Left cardiac atrium (tissue), 4 donors: ENCODE data around the gene FBXL17. TPM values are rescaled to one million over a fixed set of nuclear protein-coding genes. Genes with fewer than 3 reads are reported as not detected.

Experiments
- ATAC-seq, 2 donors: fragments of 200-7000 bp; cut with Tn5 transposase; one replicate each; pipeline ENCODE4 v1.9.1; 2020; ENCODE audit warnings: mild to moderate bottlenecking in 2 of 2, moderate library complexity in 2 of 2
- DNase-seq: peaks from one replicate; pipeline ENCODE4 v3.0.0-alpha.2; 2020
- intact Hi-C, 2 donors: fragments of 100-400 bp; cut with DNase I; formaldehyde crosslinking; loops; one replicate each; pipeline versions ENCODE4 v1.14.1 to v1.15.1; 2022 to 2023
- total RNA-seq, 2 donors: library from RNA; stranded (reverse); fragmentation: NEBNext Ultra II Directional; extraction: Animal tissue kit (Norgen Biotek cat#: 25700); gene quantifications; one replicate each; pipeline ENCODE4 v1.2.1, GENCODE V29; 2021
- donor health status: DM: no; HTN: yes; CAD: no.
- donor health status: DM: no; HTN: yes; CAD: no; lungs with severe emphysema.
- donor health status: DM: yes; HTN: yes; CAD: no.
- donor health status: Dilated cardiomyopathy.

Gene FBXL17
- total RNA-seq, 2 donors from 2014 or later, result 25.0 to 32.9 TPM

DNA sequence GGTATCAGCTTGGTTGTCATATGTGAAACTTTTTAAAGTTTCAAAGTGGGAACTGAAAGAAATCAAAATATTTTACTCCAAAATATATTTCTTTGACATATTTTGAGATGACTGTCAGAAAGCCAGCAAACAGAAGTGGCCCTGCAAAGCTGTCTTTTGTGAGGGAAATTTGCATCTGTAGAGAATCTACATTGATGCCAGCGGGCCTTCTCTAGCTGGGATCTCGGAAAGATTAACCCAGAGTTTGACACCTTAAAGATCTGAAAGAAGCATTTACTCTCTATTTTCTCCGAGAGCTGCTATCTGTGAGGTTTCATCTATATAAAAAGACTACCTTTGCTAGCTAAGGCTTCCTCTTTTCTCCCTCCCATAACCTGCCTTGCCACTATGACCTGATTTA is 303.6 kb downstream of the FBXL17 start:
- ATAC-seq (no peak), DNase-seq (no peak)
- intact Hi-C loops, result no loop called here

- intact Hi-C loops, result no loop called here
- DNase-seq, result no peak
- no peak for ATAC-seq
Measured at GRCh38 chr5:108074626-108075025, 307.3 kb downstream of the FBXL17 start.

DNA sequence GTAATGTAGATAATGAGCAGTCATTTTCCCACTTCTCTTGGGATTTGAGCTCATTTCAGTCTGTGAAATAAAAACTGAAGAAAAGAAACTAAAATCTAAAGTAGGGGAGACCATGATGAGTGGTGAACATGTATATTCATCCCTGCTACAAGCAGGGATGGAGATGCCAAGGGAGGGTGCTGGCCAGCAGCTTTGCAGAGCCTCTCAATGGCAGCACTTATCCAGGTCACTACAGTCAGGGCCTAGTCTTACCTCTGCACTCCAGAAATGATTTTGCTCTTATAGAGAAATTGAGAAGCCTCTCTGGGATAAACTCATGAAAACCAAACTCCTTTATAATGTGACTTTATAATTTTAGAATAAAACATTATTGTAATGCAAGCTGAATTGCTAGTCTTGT is 317.6 kb downstream of the FBXL17 start:
- no peak for DNase-seq
- intact Hi-C loops, result no loop called here
- ATAC-seq, result no peak

DNA sequence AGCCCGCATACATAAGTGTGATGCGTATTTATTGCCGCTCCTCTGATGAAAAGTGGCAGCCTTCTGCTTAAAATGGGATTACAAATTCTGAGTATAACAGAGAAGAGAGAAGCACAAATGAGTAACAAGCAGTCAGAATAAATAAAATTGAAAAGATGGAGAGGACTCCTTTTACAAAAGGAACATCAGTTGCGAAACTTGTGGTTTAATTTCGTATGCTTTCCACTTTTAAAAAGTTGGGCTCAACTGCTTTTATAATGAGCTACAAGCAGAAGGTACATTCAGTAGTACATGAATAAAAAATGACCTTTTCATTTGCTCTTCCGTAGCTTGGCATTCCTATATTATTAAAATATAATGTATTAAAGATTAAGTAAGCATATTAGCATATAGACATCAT is 320.0 kb downstream of the FBXL17 start:
- DNase-seq (no peak), ATAC-seq (no peak)
- intact Hi-C loops, result no loop called here

DNA sequence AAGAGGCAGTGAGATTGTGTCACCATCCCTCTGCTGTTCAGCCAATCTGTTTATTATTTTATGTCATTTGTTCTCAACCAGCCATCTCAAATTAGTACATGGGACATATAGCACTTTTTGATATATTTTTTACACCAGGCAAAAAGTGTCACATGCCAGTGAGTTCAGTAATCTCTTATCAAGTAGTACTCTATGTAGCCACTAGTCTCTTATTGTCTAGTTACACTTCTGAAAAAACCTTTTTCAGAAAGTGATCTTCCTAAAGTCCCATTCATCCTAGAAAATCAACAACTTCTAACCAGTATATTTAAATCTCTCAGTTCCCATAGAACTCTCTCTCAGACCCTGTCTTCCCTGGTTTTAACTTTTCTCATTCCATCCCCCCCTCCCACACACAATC is 321.6 kb downstream of the FBXL17 start:
- intact Hi-C loops, result no loop called here
- DNase-seq (no peak), ATAC-seq (no peak)

DNA sequence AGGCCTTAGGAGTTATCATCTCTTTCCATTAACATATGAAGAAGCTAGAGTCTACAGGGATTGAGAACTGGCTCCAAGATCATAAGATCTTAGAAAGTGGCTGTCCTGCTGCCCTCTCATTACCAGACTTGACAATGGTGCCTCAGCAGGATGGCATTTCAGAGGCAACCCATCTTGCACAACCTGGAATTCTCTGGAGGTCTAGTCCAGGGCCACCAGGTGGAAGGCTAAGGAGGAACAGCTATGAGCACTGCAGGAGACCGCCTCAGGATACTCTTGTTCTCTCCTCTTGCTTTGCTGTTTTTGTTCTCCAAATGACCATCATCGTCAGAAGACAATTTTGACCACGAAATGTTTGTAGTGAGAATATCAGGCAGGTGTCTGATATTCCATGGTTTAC is 322.6 kb downstream of the FBXL17 start:
- intact Hi-C loops, result no loop called here
- no peak for DNase-seq
- ATAC-seq, result no peak

DNA sequence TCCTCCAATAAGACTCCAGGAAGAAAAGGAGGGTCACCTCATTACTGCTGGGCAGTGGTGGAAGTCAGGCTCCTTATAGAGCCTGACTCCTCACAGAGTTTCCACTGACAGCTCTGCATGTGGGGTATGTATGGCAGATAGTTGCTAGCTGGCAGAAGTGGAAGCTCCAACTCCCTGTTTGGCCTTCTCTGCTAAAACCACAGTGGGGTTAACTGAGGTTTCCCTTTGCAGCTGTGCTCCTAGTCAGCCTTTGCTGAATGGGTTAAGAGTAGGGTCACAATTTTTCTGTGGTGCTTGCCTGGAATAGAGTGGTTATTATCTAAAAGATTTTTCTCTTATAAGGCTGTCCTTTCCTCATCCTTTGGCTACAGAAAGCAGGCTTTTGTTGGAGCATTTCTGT is 327.5 kb downstream of the FBXL17 start:
- intact Hi-C loops, result no loop called here
- ATAC-seq (no peak), DNase-seq (no peak)

GRCh38 chr5:108046955-108047670 is 334.8 kb downstream of the FBXL17 start:
- intact Hi-C loops, result no loop called here
- DNase-seq, result no peak
- ATAC-seq, result no peak

GRCh38 chr5:108036482-108036881 is 345.4 kb downstream of the FBXL17 start:
- no peak for DNase-seq
- intact Hi-C loops, result no loop called here

GRCh38 chr5:108028883-108029282 is 353.0 kb downstream of the FBXL17 start:
- intact Hi-C loops, result no loop called here
- no peak for DNase-seq
- ATAC-seq, result no peak

More at GRCh38 chr5:108036482-108036881, 345.4 kb downstream of the FBXL17 start:
- no peak for ATAC-seq

DNA sequence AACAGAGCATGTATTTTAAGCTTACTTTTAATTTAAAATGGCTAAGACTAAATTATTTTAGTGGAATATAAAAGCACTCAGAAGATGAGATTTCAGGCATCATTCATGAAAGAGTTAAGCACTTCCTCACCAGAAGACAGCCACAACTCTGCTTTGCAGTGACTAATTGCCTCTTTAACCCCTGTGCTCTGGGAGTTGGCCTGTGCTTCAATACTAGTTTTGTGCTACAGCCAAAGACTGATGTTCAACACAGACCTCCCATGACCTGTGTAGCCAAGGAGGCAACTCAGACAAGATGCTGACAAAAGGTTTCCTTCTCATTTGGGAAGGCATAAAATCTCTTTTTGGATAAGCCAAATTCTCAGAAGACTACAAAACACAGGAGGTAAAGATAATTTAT is 353.5 kb downstream of the FBXL17 start:
- DNase-seq (no peak), ATAC-seq (peak in 1 of 2 donors; percentile 51)
- intact Hi-C loops, result no loop called here

DNA sequence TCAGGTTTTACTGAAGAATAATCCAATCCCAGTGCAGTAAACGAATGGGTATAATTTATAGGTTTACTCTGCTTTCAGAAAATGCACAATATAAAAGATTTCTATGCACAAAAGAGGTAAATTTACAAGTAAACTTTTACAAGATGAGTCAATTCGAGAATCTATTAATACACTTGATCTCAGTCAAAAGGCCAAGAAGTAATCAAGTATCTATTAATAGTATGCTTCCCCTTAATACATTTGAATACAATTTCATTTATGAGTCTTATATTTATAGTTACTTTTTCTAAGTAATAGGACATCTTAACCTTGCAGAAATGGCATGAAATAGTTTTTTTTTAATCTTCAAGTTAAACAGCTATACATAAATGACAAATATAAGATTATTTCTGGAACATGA is 355.9 kb downstream of the FBXL17 start:
- ATAC-seq (no peak), DNase-seq (no peak)
- intact Hi-C loops, result no loop called here

DNA sequence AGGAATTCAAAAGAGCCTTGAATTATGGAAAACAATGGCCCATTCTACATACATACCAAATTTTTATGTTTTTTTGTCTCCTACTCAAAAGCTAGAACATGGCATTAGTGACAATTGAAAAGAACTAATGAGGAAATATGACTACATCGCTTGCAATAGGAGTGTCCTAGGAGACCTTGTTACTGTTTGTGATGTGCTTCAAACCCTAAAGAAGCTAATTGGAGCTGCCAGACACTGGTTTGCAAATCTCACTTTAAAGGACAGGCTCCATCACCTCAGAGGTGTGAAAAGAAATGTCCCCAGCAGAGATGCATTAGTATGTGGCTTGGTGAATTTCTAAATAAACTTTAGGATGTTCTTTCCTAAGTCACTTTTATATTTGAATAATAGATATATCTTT is 356.9 kb downstream of the FBXL17 start:
- intact Hi-C loops, result no loop called here
- no peak for ATAC-seq
- DNase-seq, result no peak

DNA sequence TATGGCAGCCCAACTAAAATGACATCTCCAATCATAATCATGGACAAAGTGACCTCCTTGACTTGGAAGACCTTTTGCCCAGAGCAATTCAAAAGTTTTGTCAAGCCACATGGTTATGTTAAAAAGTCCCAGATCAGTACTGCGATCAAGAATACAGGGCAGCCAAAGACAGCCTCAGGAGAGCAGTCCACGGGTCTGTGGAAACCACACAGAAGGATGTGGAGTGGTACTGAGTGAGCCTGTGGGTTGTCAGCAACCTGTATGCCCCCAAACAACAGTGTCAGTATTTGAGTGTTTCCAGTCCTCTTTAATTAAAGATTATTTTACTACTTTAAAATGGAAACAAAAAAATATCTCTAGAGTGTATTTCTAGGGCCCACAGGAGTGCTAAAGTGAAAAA is 365.8 kb downstream of the FBXL17 start:
- intact Hi-C loops, result no loop called here
- ATAC-seq (no peak), DNase-seq (no peak)

GRCh38 chr5:108006791-108007190 is 375.1 kb downstream of the FBXL17 start:
- intact Hi-C loops, result no loop called here
- DNase-seq (no peak), ATAC-seq (no peak)

- ATAC-seq (peak in 1 of 2 donors; percentile 67), DNase-seq (no peak)
- intact Hi-C loops, result no loop called here
Measured at GRCh38 chr5:108003178-108003577, 378.7 kb downstream of the FBXL17 start.

DNA sequence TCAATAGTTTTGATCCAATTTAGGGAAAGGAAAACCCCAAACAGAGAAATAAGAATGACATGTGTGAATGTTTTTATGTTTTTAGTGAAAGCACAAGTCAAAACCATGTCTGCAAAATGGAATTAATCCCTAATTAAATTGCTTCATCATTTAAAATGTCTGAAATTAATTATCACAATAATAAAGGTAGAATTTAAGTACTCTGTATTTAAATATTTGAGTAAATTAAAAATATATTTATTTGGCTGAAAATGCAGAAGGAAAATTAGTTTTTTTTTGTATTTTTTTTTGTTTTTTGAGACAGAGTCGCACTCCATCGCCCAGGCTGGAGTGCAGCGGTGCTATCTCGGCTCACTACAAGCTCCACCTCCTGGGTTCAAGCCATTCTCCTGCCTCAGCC is 380.7 kb downstream of the FBXL17 start:
- ATAC-seq (no peak), DNase-seq (no peak)
- intact Hi-C loops, result no loop called here

- DNase-seq, result no peak
- intact Hi-C loops, result no loop called here
- no peak for ATAC-seq
Measured at GRCh38 chr5:107997338-107997980, 384.4 kb downstream of the FBXL17 start.

DNA sequence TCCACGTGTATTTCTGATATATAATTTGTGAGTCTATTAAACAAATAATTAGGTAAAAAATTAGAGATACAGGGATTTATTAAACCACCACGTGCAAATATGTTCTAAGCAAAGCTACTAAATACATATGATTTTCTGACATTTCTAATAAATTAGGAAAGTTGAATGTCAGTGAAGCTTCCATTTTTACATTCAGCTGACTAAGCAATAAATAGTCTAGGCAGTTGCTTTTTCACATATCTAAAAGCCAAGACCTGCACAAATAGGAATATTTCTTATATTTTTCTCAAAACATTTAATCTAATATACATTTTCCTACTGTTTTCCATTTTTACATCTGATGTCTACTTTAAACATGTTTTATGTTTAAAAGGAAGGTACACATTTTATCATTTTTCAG is 388.6 kb downstream of the FBXL17 start:
- intact Hi-C loops, result no loop called here

GRCh38 chr5:107990881-107991810 is 390.8 kb downstream of the FBXL17 start:
- DNase-seq, result no peak
- no peak for ATAC-seq
- intact Hi-C loops, result no loop called here

More for the DNA sequence above, 388.6 kb downstream of the FBXL17 start:
- no peak for DNase-seq
- no peak for ATAC-seq
